Activated T-cell treated with anti-CD3 and anti-CD28 coated beads for 24 hours (primary cell): ENCODE measurements around the gene DISC1.

Source experiments
- DNase-seq: peaks from one replicate; pipeline ENCODE4 v3.0.0-alpha.2; 2020; ENCODE audit warnings: low read depth

DISC1 gene

GRCh38 chr1:231814021-231814420 lies 187.4 kb downstream of the DISC1 start:
- DNase-seq: no peak

DNA sequence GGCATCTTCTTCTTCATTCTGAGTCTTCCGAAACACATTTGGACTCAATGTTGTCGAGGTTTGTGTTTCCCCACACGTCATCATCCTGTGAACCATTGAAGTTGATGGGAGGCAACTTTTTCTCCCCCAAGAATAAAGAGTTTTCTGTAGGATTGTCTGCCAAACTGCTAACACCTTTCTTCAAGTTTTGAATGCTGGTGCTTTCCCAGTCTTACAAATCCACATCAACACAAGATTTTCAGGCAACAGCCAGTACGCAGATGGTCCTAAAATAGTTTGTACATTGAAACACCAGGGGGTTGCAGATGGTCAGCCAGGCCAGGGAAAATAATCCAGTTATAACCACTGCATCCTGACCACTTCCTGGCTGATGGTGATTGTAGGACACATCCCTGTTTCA lies 187.9 kb downstream of the DISC1 start:
- DNase-seq: no peak

DNA sequence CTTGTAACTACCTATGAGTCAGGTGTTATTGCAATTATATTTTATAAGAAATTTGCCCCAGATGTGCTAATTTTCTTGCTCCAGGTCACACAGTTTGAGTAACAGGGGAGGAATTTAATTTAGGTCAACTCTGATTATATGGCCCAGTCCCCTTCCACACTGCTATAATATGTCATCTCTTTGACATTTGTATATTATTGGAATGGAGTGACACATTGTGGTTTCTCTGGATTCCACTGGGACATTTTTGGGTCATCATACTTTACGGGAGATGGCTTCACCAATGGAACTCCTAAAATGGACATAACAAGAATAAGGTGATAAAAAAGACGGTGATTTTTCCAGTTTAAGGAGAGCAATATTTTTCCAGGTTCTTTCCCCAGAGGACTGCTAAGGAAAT lies 191.2 kb downstream of the DISC1 start:
- DNase-seq: no peak

GRCh38 chr1:231818337-231818736 lies 191.7 kb downstream of the DISC1 start:
- no peak for DNase-seq

DNA sequence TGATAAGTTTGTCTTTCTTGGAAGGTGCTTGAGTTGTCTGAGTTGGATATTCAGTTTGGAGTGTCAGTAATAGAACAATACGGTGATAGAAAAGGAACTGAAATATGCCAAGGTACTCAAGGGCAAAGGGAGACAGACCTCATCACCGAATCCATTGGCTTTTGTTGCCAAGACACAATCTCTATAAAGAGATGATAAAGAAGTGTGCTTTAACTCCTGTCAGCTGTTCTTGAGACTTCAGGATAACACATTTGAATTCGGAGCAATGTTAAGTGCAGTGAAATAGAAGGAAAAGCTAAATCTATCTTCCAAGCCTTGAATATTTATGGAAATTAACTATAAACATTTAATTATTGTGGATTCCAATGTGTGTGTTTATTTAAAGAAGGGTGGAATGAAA lies 194.7 kb downstream of the DISC1 start:
- DNase-seq: no peak

GRCh38 chr1:231822041-231822440 lies 195.5 kb downstream of the DISC1 start:
- no peak for DNase-seq

DNA sequence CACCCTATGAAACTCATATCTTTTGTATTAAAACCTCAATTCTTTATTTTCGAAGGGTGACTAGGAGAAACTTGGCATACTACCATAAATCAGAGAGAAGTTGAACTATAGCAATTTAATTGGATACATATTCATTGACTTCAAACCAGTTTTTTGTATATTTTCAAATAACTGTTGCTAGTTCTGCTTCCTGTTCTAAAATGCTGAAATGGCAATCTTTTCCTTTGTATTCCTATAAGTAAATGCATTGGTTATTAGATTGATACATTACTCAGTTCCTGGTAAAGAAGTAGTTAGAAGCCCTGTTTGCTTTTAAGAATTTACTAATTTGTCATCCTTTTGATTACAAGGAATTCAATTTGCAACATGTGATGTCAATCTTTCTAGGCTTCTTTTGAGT lies 200.0 kb downstream of the DISC1 start:
- no peak for DNase-seq

DNA sequence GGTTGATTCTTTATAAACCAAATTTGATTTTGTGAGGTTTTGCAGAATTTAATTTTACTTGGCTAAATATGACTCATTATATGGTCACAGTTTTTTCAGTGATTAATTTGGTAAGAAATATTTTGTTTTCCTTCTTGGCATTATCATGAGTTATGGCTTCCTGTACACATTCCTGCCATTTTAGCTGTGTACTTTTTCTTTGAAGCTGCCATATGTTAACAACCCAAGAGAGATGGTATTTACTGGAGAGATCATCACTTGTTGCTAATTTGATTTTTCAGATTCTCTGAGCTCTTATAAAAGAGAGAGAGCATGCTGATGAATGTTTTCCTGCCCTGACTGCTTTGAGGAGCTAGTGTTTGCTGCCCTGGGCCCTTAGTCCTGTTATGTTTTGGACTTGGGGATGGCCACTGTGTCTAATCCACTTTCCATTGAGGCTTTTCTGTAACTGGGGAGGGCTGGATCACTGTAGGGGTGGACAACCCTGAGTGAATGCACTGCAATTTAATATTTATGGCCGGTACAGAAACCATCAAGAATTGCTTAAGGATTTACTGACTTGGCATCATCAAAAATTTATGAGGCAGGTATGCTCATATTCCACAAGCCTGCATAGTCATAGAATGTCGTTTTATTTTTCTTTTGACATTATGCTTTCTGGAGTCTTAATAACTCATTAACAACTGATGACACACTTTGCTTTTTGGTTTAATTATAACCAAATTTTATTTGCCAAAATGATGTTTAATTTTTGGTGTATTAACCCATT lies 200.9 kb downstream of the DISC1 start:
- DNase-seq: no peak

- no peak for DNase-seq
Measured at GRCh38 chr1:231828182-231828920, 201.8 kb downstream of the DISC1 start.

GRCh38 chr1:231829332-231829731 lies 202.7 kb downstream of the DISC1 start:
- DNase-seq: no peak

GRCh38 chr1:231836227-231836893 lies 209.8 kb downstream of the DISC1 start:
- DNase-seq: no peak

DNA sequence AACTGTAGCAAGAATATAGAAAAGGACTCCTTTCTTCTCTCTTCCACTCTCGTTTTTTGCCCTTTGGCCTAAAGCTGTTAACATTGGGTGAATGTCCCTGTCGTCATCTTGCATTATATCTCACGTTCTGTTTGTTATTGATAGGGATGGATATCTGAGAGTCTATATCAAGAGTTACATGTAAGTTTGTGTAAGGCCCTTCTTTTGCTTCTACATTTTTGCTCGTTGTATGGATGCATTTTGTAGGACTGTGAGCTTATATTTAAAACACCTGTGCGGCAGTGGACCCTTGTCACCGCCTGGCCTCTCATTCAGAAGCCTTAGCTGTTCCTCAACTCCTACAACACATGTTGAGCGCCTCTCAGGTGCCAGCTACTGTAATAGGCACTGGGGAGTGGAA lies 211.9 kb downstream of the DISC1 start:
- DNase-seq: no peak

DNA sequence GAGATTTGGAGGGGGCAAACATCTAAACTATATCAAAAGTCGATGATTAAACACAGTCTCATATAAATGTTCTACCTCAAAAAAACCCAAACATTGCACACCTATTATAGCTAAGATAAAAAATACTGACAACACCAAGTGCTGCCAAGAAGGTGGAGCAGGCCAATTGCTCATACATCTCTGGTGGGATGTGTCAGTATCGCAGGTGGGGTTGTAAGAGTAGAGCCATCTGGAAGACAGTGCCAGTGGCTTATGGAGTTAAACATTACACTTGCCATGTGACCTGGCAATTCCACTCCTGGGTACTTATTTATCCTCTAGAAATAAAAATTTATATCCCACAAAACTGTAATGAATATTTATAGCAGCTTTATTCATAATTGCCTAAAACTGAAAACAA lies 213.4 kb downstream of the DISC1 start:
- DNase-seq: no peak

- DNase-seq: no peak
Measured at GRCh38 chr1:231841616-231842344, 215.2 kb downstream of the DISC1 start.

DNA sequence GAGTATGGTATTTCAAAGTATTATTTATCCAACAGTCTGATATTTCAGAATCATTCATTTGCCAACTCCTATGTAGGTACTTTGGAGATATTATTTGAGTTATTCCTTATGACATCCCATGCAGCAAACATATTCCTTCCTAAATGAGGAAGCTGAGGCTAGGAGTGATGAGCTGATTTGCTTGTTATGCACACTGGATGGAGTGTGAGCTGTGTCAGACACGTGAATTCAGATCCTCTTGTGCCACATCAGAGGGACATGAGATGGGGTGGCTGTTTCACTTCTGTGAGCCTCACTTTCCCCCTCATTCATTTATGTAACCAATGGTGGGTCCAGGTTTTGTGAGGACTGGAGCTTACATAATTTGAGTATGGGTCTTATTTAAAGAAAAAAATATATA lies 215.9 kb downstream of the DISC1 start:
- no peak for DNase-seq

- no peak for DNase-seq
Measured at GRCh38 chr1:231844986-231845502, 218.5 kb downstream of the DISC1 start.

- DNase-seq: no peak
Measured at GRCh38 chr1:231847612-231848397, 221.2 kb downstream of the DISC1 start.

- DNase-seq: no peak
Measured at GRCh38 chr1:231849981-231850380, 223.4 kb downstream of the DISC1 start.

GRCh38 chr1:231850786-231851185 lies 224.2 kb downstream of the DISC1 start:
- no peak for DNase-seq

- DNase-seq: no peak
Measured at GRCh38 chr1:231853588-231854207, 227.1 kb downstream of the DISC1 start.

DNA sequence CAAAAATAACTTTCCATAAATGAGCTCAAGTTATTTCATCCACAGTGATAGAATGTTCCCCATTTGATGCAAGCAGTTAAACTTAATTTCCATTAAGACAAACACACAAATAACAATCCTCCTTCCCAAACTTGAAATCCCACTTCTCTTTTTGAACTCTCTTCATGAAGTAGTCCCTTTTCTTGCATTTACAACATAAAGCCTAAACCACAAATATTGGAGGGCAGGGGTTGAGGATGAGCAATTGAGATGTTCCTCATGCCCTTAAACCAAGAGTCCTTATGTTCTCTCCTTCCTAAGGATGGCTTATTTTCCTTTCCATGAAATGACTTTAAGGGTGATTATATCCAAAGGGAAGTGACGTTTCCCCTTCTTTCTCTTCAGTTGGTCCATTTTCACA lies 228.8 kb downstream of the DISC1 start:
- no peak for DNase-seq
